GM21390 (cell line): Measurements from ENCODE around the gene SLC5A4.
"Not testable (repeated sequence)": the region's sequence is repeated elsewhere in the genome, so short reads cannot be mapped to it uniquely, and the experiment has no call there.

ENCODE experiments used
- ATAC-seq: cut with Tn5 transposase; IDR thresholded peaks from one replicate; pipeline ENCODE4 v1.9.1; 2021; ENCODE audit not compliant: unreplicated experiment

The SLC5A4 gene

GRCh38 chr22:32255217-32255616 lies at the start of gene SLC5A4:
SLC5A4 (minus strand) TSS chr22:32255347; CDS start chr22:32255329, 18 bp downstream.
- no peak for ATAC-seq

- ATAC-seq: not testable (repeated sequence)
Measured at GRCh38 chr22:32293921-32294320, 38.8 kb upstream of the SLC5A4 start.

- no peak for ATAC-seq
Measured at GRCh38 chr22:32286290-32286840, 31.2 kb upstream of the SLC5A4 start.

- ATAC-seq: no peak
Measured at GRCh38 chr22:32281072-32281471, 25.9 kb upstream of the SLC5A4 start.

- ATAC-seq: not testable (repeated sequence)
Measured at GRCh38 chr22:32275353-32275752, 20.2 kb upstream of the SLC5A4 start.

GRCh38 chr22:32271389-32271788 lies 16.2 kb upstream of the SLC5A4 start:
- ATAC-seq: no peak

GRCh38 chr22:32270641-32271369 lies 15.7 kb upstream of the SLC5A4 start:
- ATAC-seq: no peak

- no peak for ATAC-seq
Measured at GRCh38 chr22:32269316-32269715, 14.2 kb upstream of the SLC5A4 start.

GRCh38 chr22:32267011-32267410 lies 11.9 kb upstream of the SLC5A4 start:
- no peak for ATAC-seq

- ATAC-seq: no peak
Measured at GRCh38 chr22:32265882-32266767, 11.0 kb upstream of the SLC5A4 start.

- not testable (repeated sequence) for ATAC-seq
Measured at GRCh38 chr22:32263678-32264077, 8.5 kb upstream of the SLC5A4 start.

GRCh38 chr22:32261306-32261705 lies 6.2 kb upstream of the SLC5A4 start:
- ATAC-seq: no peak

GRCh38 chr22:32258791-32259190 lies 3.6 kb upstream of the SLC5A4 start:
- ATAC-seq: no peak

GRCh38 chr22:32255726-32256125 lies 579 bp upstream of the SLC5A4 start:
- ATAC-seq: no peak

- ATAC-seq: no peak
Measured at GRCh38 chr22:32249231-32249630, 5.9 kb downstream of the SLC5A4 start.

GRCh38 chr22:32248276-32248675 lies 6.9 kb downstream of the SLC5A4 start:
- no peak for ATAC-seq

GRCh38 chr22:32246166-32246565 lies 9.0 kb downstream of the SLC5A4 start:
- ATAC-seq: no peak

- ATAC-seq: no peak
Measured at GRCh38 chr22:32245042-32245441, 10.1 kb downstream of the SLC5A4 start.

GRCh38 chr22:32244547-32244946 lies 10.6 kb downstream of the SLC5A4 start:
- no peak for ATAC-seq

GRCh38 chr22:32240461-32240860 lies 14.7 kb downstream of the SLC5A4 start:
- ATAC-seq: no peak

- no peak for ATAC-seq
Measured at GRCh38 chr22:32237906-32238305, 17.2 kb downstream of the SLC5A4 start.

GRCh38 chr22:32236970-32237369 lies 18.2 kb downstream of the SLC5A4 start:
- ATAC-seq: no peak
